ENCODE results near the gene FSTL4.

DNA sequence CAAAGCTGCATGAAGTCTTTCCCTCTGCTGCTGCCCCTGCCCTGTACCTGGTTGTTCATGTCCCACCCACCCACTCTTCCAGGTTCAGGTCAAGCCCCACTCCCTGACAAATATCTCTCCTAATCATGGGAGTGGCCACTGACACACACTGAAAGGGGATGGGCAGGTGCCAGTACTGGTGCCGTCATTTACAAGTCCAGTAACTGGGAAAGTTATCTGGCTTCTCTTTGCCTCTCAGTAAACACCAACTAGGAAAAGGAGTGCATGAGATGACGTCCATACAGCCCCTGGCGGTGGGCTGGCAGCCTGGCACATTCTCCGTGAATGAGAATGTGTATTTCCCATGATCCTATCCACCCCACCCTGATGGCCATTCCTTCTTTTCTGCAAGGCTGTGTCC, 225.2 kb downstream of the FSTL4 start:
- TF ChIP-seq EZH2 (IDR thresholded peaks at IDR 0.05; ENCODE audit: borderline replicate concordance), result no peak
- TF ChIP-seq, protein P1, sequence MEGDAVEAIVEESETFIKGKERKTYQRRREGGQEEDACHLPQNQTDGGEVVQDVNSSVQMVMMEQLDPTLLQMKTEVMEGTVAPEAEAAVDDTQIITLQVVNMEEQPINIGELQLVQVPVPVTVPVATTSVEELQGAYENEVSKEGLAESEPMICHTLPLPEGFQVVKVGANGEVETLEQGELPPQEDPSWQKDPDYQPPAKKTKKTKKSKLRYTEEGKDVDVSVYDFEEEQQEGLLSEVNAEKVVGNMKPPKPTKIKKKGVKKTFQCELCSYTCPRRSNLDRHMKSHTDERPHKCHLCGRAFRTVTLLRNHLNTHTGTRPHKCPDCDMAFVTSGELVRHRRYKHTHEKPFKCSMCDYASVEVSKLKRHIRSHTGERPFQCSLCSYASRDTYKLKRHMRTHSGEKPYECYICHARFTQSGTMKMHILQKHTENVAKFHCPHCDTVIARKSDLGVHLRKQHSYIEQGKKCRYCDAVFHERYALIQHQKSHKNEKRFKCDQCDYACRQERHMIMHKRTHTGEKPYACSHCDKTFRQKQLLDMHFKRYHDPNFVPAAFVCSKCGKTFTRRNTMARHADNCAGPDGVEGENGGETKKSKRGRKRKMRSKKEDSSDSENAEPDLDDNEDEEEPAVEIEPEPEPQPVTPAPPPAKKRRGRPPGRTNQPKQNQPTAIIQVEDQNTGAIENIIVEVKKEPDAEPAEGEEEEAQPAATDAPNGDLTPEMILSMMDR (IDR thresholded peaks at IDR 0.05; ENCODE audit: poor library complexity), result no peak
